LNCAP (cell line): ENCODE measurements around the gene TWSG1.

ENCODE experiments used
- CTCF ChIP-seq: fragments of 450-650 bp; IDR thresholded peaks from 2 replicates; pipeline ENCODE4 v1.5.1; 2017; ENCODE audit warnings: mild to moderate bottlenecking

TWSG1 gene

DNA sequence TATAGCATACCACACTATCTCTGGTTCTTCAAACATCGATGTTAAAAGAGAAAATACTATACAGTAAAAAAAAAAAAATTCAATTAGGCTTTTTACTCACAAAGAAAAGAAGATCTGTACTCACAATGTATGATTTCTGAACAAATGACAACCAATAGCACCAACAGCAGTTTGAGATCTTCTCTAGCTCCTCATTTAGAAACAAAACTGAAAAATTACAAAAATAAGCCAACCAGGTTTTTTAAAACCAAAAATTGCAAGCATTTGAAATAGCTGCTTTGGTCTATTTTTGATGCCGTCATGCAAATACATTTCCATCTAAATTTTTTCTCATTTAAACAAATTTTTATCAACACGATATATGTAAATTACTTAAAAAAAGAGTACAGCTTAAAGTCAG lies 106.5 kb downstream of the TWSG1 start:
- no peak for TF ChIP-seq CTCF

- TF ChIP-seq CTCF: no peak
These were observed 110.0 kb downstream of the TWSG1 start for GRCh38 chr18:9444549-9444948.

- TF ChIP-seq CTCF: no peak
These were observed 112.3 kb downstream of the TWSG1 start for GRCh38 chr18:9446839-9447238.

- no peak for TF ChIP-seq CTCF
These were observed 112.8 kb downstream of the TWSG1 start for GRCh38 chr18:9447334-9447733.

- no peak for TF ChIP-seq CTCF
These were observed 115.2 kb downstream of the TWSG1 start for GRCh38 chr18:9449600-9450414.
